HG03196 (cell line): ENCODE measurements around the gene MBL2.

Experiments
- ATAC-seq: cut with Tn5 transposase; IDR thresholded peaks from one replicate; pipeline ENCODE4 v1.9.1; 2021; ENCODE audit not compliant: unreplicated experiment

The MBL2 gene

GRCh38 chr10:52740913-52741675 is 31.5 kb downstream of the MBL2 start:
- no peak for ATAC-seq

- no peak for ATAC-seq
Observed at GRCh38 chr10:52740155-52740549, 32.4 kb downstream of the MBL2 start.

GRCh38 chr10:52739380-52740154 is 33.0 kb downstream of the MBL2 start:
- no peak for ATAC-seq

GRCh38 chr10:52738951-52739350 is 33.6 kb downstream of the MBL2 start:
- no peak for ATAC-seq

- ATAC-seq, result no peak
Observed at GRCh38 chr10:52729271-52730104, 43.1 kb downstream of the MBL2 start.

- no peak for ATAC-seq
Observed at GRCh38 chr10:52720018-52720417, 52.6 kb downstream of the MBL2 start.
